ENCODE results near the gene ASB10. TPM values are rescaled to one million over a fixed set of nuclear protein-coding genes. Genes with fewer than 3 reads are reported as not detected.

Gene ASB10
- total and polyA plus RNA-seq, 2 of the 8 experiments (the other 6 are each of a cell fraction or from before 2014, with no cell fraction given), result not detected

DNA sequence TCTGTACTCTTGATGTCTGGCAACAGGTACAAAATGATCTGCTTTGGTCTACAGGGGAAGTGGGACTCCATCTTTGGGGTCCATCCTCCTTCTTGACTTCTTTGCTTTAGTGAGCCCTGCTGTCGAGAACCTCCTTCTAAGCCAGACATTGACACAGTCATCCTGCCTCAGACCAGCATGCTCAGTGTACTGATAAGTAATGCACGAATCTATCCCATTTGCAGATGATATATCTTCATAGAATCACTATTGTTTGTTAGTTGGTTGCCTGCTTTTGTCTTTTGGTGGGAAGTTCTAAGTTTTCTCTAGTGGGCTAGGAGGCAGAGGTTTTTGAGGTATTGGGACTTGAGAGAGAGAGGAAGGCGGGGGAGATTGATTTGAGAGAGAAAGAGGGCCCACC lies 14.3 kb upstream of the ASB10 start:
- peaks cover 0 to 9% (median 1%) of the 10 kb centered on the region in 4 experiments; a peak in 3 of 7 replicates for H3K4me1 ChIP-seq (replicated peaks in 1 of 4; ENCODE audit: control insufficient read depth in 3 of 4, insufficient read depth in 4 of 4, low read length in 3 of 4)
- no peaks in the 10 kb centered on the region for H3K36me3 ChIP-seq (ENCODE audit: control insufficient read depth in 2 of 4, insufficient read depth in 4 of 4, low read length in 3 of 4)
- no peak overlapping the region for H3K4me3 ChIP-seq (ENCODE audit: extremely low read depth in 1 of 4, insufficient read depth in 2 of 4, low read depth in 3 of 4, low read length in 4 of 4)
- H3K27ac ChIP-seq (ENCODE audit: low read depth, low read length), result no peak overlapping the region
- DNase-seq (ENCODE audit: low read depth in 1 of 2, low spot score in 2 of 2) (no peak), FAIRE-seq (no peak)
- H3K79me2 ChIP-seq (ENCODE audit: control insufficient read depth in 1 of 2, insufficient read depth in 2 of 2, low read length in 2 of 2), result no peaks in the 10 kb centered on the region
- ChIA-PET CTCF (ENCODE audit: partially characterized antibody) (interaction anchor here (1.6 kb wide), 1 partner anchor 8 kb away, joined by 3 read pairs; no protein-coding TSS in a partner anchor), POLR2A (ENCODE audit: partially characterized antibody) (interaction anchor here (0.6 to 2.4 kb wide), 2 partner anchors 9 to 102 kb away, joined by 3 to 13 read pairs; partner anchors contain the start of gene H2BK1)
- no peak overlapping the region for H3K9ac ChIP-seq (replicated peaks in 1 of 4; ENCODE audit: extremely low read depth in 1 of 4, low read depth in 3 of 4, low read length in 3 of 4)
- no peak overlapping the region for H2AK5ac ChIP-seq (ENCODE audit: low read depth, low read length)
- no peak overlapping the region for H2AFZ ChIP-seq (ENCODE audit: low read length)
- no peak overlapping the region for H3K4me2 ChIP-seq (ENCODE audit: insufficient read depth in 1 of 2, low read depth in 2 of 2, low read length in 2 of 2)
- WGBS, 2 experiments (ENCODE audit: extremely low coverage in 1 of 2, insufficient coverage in 1 of 2, insufficient read length in 1 of 2, insufficient replicate concordance in 2 of 2, low coverage in 1 of 2, low lambda C conversion rate in 2 of 2, missing lambda C conversion rate in 1 of 2), result 77% methylated on average over 3 of the region's 3 CpGs; no CpG with 5 or more reads in 1 of the 2 experiments
- no peaks in the 10 kb centered on the region for H3K79me1 ChIP-seq (ENCODE audit: low read depth, low read length)
- no peaks in the 10 kb centered on the region for H3K9me3 ChIP-seq (ENCODE audit: insufficient read depth in 2 of 2, low read depth in 1 of 2, low read length in 1 of 2)
- no peak overlapping the region for H2BK120ac ChIP-seq (replicated peaks; ENCODE audit: low read depth, low read length)
- peaks cover 5% of the 10 kb centered on the region; the same call in 1 of the 2 replicates for H3K23me2 ChIP-seq (ENCODE audit: low read depth, low read length)
- H2BK15ac ChIP-seq (ENCODE audit: low read length), result no peak overlapping the region
- no peaks in the 10 kb centered on the region for H4K20me1 ChIP-seq (replicated peaks in 1 of 2; ENCODE audit: control insufficient read depth in 1 of 2, insufficient read depth in 2 of 2, low read length in 2 of 2)
- H4K91ac ChIP-seq (replicated peaks; ENCODE audit: insufficient read length, low read length), result no peak overlapping the region
- no peak overlapping the region for H4K8ac ChIP-seq (ENCODE audit: extremely low read depth, insufficient read depth, low read length)
- H3K14ac ChIP-seq (ENCODE audit: insufficient read length), result no peak overlapping the region
- H3K4ac ChIP-seq (replicated peaks; ENCODE audit: insufficient read length, low read depth, low read length), result no peak overlapping the region
- no peak overlapping the region for H2BK12ac ChIP-seq (ENCODE audit: low read depth, low read length)
- H3K56ac ChIP-seq (replicated peaks; ENCODE audit: insufficient read length, low read depth, low read length), result no peak overlapping the region
- H2BK5ac ChIP-seq (ENCODE audit: low read depth, low read length), result no peak overlapping the region
- no peak overlapping the region for H3K18ac ChIP-seq (ENCODE audit: extremely low read depth, low read length)
- H3K23ac ChIP-seq (ENCODE audit: insufficient read length), result no peak overlapping the region
- H4K5ac ChIP-seq (ENCODE audit: insufficient read length, low read depth, low read length), result no peak overlapping the region
- no peak overlapping the region for H2BK20ac ChIP-seq (ENCODE audit: low read length)
- peaks cover 0 to 3% (median 1%) of the 10 kb centered on the region in 4 experiments; a peak in 2 of 7 replicates for H3K27me3 ChIP-seq (replicated peaks in 1 of 4; ENCODE audit: control insufficient read depth in 3 of 4, extremely low read depth in 1 of 4, insufficient read depth in 3 of 4, low read length in 3 of 4)
- TF ChIP-seq, protein P1, sequence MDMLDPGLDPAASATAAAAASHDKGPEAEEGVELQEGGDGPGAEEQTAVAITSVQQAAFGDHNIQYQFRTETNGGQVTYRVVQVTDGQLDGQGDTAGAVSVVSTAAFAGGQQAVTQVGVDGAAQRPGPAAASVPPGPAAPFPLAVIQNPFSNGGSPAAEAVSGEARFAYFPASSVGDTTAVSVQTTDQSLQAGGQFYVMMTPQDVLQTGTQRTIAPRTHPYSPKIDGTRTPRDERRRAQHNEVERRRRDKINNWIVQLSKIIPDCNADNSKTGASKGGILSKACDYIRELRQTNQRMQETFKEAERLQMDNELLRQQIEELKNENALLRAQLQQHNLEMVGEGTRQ (IDR thresholded peaks at IDR 0.05; ENCODE audit: low read length), result no peak
- no peak for TF ChIP-seq CBX8 (IDR thresholded peaks at IDR 0.05; ENCODE audit: borderline replicate concordance, low read depth, low read length)
- no peak for TF ChIP-seq KDM5A (IDR thresholded peaks at IDR 0.05; ENCODE audit: low read length)
- no peak for TF ChIP-seq SAP30 (IDR thresholded peaks at IDR 0.05; ENCODE audit: insufficient read depth, insufficient replicate concordance, low read length)
- no peak for TF ChIP-seq SRF (IDR thresholded peaks at IDR 0.05; ENCODE audit: low read depth, low read length)
- no peak for TF ChIP-seq TAF7 (optimal IDR thresholded peaks at IDR 0.05; ENCODE audit: borderline replicate concordance, low read depth, low read length)
- no peak for TF ChIP-seq GTF2F1 (IDR thresholded peaks at IDR 0.05; ENCODE audit: borderline replicate concordance, low read depth, low read length)
- TF ChIP-seq TBP (IDR thresholded peaks at IDR 0.05; ENCODE audit: low read depth, low read length), result no peak
- TF ChIP-seq, protein P2, sequence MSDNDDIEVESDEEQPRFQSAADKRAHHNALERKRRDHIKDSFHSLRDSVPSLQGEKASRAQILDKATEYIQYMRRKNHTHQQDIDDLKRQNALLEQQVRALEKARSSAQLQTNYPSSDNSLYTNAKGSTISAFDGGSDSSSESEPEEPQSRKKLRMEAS (IDR thresholded peaks at IDR 0.05), result no peak
- no peak for TF ChIP-seq HDAC2 (IDR thresholded peaks at IDR 0.05; ENCODE audit: borderline replicate concordance in 1 of 2, low read depth in 2 of 2, low read length in 2 of 2)
- TF ChIP-seq BACH1 (IDR thresholded peaks at IDR 0.05; ENCODE audit: low read length), result no peak
- no peak for TF ChIP-seq YY1 (IDR thresholded peaks at IDR 0.05; ENCODE audit: low read depth, low read length)
- no peak for TF ChIP-seq SIX5 (IDR thresholded peaks at IDR 0.05; ENCODE audit: low read depth, low read length)
